Stimulated activated memory B cell treated with anti-CD40 and anti-IgM and Interleukin-4, amounts not matched to agents 10 μg/mL and 1 μg/mL and 100 μg/mL, for 72 hours (primary cell): Measurements from ENCODE around the gene CASP2.

Source experiments
- ATAC-seq: fragments of 150-1000 bp; cut with Tn5 transposase; 2 replicates; pipeline ENCODE4 v1.10.0; 2021
- H3K27ac Mint-ChIP-seq: one replicate; pipeline ENCODE4 v1.8.0; 2022; ENCODE audit warnings: mild to moderate bottlenecking, mixed read lengths
- H3K27me3 Mint-ChIP-seq: one replicate; pipeline ENCODE4 v1.8.0; 2022; ENCODE audit warnings: mixed read lengths
- H3K36me3 Mint-ChIP-seq: one replicate; pipeline ENCODE4 v1.8.0; 2022; ENCODE audit warnings: mixed read lengths
- H3K4me1 Mint-ChIP-seq: one replicate; pipeline ENCODE4 v1.8.0; 2022; ENCODE audit warnings: mixed read lengths
- H3K4me3 Mint-ChIP-seq: one replicate; pipeline ENCODE4 v1.8.0; 2022; ENCODE audit warnings: mild to moderate bottlenecking, moderate library complexity, mixed read lengths
- H3K9me3 Mint-ChIP-seq: one replicate; pipeline ENCODE4 v1.8.0; 2022; ENCODE audit warnings: mixed read lengths

CASP2 gene

GRCh38 chr7:143355450-143356385, 67.6 kb downstream of the CASP2 start:
- no peaks in the 10 kb centered on the region for H3K9me3 Mint-ChIP-seq
- no peaks in the 10 kb centered on the region for H3K36me3 Mint-ChIP-seq
- peaks cover 51% of the 10 kb centered on the region for H3K27me3 Mint-ChIP-seq
- peaks cover 6% of the 10 kb centered on the region for H3K4me1 Mint-ChIP-seq
- H3K4me3 Mint-ChIP-seq = no peak overlapping the region
- H3K27ac Mint-ChIP-seq = no peak overlapping the region
- ATAC-seq = no peak

- Mint-ChIP-seq H3K9me3 (no peaks in the 10 kb centered on the region), H3K4me3 (no peak overlapping the region), H3K27ac (no peak overlapping the region), H3K36me3 (no peaks in the 10 kb centered on the region), H3K4me1 (peaks cover 12% of the 10 kb centered on the region), H3K27me3 (peaks cover 55% of the 10 kb centered on the region)
- ATAC-seq = no peak
Measured at GRCh38 chr7:143356414-143357050, 68.4 kb downstream of the CASP2 start.
